GM19240 (cell line): Measurements from ENCODE around the gene HOXC11.

Source experiments
- DNase-seq: peaks from one replicate; pipeline ENCODE4 v3.0.0; 2011; ENCODE audit warnings: low spot score; ENCODE audit not compliant: insufficient read length

Gene HOXC11

DNA sequence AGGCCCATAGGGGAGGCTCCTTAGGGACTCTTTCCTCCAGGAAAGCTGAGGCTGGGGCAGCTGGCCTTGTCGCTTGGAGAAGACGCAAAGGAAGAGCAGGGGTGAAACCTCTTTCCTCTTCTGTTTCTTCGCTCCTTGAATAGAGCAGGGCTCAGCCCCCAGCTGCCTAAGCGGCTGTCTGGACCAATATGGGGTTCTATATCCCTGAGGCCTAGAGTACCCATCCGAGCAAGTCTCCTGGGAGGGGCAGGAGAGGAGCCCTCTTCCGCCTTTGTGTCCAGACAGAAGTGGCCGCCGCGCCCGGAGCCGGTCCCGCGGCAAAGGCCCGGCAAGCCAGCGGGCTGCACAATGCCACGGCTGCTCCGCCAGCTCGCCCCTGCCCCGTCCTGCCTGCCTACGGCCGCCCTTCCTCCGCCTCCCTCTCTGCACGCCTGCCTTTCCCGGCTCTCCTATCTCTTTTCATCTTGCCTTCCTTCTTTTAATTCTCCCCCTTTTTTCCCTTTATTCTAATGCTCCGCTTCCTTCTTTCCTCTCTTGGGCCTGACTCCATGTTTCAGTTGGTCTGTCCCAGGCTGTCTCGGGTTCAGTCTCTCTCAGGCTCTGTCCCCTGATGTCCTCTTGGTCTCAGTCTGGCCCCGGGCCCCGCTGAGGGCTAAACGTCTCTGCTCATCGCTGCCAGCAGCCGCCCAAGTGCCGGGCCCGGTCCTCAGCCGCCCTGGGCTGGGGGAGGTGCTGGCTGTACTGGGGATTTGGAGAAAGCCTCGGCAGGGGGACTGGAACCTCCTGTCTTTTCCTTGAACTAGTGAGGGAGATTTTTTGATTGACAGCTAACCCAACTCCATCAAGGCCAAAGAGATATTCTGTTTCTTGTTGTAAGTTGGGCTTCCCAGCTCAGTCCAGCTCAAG is 24.5 kb downstream of the HOXC11 start:
- DNase-seq = no peak

DNA sequence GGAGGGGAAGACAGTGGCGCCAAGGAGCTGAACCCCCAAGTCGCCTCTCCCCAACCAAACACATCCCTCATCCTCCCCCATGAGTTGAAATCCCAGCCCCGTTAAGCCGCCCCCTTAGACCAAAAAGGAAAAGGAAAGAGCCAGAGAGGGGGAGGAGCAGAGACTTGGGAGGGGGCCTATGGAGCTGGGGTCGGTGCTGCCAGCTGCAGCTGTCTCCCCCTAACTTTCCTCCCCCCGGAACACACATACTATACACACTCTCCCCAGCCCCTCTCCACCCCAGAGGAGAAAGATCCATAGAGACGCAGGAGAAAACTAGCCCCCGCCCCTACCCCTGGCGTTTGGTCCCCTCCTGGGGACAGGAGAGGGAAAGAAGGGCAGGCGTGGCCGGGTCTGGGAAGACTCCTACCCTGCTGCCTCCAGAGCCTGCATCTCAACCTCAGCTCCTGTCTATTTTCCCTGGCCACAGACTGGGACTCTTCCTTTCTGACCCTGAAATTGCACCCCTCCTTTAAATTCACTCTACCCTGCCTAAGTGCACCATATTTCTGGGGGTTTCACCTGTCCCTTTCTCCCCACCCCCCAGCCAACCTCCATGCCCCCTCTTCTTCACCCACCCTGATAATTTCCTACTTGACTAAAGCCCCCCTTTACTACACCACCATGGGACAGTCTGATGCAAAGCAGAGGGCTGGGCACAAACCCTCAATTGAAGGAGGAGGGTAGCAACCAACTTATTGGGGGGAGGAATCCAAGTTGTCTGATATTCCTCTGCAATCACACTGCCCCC is 25.4 kb downstream of the HOXC11 start:
- DNase-seq = no peak

DNA sequence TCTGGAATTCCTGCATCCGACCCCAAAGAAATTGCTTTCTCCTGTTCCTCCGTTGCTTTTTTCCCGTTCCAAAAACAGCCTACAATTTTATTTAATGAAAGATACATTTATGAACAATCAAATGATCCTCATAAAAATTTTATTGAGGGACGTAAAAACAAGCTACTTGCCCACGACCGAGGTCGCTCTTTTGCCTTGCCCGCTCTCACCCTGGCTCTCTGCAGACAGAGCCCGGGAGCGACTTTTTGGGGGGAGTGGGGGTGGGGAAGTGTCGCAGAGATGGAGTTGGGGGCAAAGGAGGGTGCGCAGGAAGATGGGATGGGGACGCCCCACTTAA is 25.9 kb downstream of the HOXC11 start:
- no peak for DNase-seq

DNA sequence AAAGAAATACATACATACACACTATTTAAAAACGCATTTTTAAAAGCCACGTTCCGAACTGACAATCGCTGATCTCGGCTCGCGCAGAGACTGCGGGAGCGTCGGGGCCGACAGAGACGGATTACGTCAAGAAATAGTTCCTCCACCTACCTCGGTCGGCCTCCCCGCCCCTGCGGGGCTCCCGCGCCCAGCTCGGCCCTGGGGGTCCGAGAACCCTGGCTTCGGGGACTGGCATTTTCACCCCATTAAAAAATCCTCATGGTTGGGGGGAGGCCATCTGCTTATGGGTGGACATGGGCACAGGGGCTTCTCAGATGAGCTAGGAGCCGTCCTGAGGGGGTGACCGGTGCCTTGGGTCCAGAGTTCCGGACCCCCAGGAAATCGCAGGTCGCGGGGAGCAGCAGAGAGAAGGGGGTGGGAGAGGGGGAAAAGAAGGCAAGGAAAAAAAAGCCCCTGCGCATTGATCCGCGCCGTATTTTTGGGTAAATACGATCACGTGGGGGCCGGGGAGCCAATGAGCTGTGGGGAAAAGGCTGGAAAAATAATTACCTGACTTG is 26.7 kb downstream of the HOXC11 start:
- DNase-seq = no peak

DNA sequence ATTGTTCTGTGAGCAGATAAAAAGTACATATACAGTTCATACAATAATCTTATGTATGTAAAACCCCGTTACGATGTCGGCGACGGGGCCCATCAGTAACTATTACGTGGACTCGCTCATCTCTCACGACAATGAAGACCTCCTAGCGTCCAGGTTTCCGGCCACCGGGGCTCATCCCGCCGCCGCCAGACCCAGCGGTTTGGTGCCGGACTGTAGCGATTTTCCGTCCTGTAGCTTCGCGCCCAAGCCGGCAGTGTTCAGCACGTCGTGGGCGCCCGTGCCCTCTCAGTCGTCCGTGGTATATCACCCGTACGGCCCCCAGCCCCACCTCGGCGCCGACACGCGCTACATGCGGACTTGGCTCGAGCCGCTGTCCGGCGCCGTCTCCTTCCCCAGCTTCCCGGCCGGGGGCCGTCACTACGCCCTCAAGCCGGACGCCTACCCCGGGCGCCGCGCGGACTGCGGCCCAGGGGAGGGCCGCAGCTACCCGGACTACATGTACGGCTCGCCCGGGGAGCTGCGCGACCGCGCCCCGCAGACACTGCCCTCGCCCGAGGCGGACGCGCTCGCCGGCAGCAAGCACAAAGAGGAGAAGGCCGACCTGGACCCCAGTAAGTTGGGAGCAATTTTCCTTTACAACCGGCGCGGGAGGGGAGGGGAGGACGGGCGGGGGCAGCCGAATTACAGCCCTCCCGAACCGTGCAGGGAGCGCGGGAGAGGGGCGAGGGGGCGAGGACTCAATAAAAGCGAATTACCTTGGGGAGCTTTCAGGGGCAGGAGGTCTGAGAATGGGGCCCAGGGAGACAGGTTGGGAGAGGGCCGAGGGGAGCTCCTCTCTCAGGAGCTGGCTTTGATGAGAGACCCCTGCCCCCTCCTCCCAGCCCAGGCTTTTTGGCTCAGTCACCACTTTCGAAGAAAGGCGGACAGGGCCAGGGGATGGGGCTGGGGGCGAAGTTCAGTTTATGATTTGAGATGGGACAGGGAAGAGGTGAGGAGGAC is 27.5 kb downstream of the HOXC11 start, which contains the start of gene HOXC9:
TSS of gene HOXC9 (plus strand) at position 46 of the 999 bp plus-strand sequence. CDS start at position 74, 28 bp downstream.
- no peak for DNase-seq

DNA sequence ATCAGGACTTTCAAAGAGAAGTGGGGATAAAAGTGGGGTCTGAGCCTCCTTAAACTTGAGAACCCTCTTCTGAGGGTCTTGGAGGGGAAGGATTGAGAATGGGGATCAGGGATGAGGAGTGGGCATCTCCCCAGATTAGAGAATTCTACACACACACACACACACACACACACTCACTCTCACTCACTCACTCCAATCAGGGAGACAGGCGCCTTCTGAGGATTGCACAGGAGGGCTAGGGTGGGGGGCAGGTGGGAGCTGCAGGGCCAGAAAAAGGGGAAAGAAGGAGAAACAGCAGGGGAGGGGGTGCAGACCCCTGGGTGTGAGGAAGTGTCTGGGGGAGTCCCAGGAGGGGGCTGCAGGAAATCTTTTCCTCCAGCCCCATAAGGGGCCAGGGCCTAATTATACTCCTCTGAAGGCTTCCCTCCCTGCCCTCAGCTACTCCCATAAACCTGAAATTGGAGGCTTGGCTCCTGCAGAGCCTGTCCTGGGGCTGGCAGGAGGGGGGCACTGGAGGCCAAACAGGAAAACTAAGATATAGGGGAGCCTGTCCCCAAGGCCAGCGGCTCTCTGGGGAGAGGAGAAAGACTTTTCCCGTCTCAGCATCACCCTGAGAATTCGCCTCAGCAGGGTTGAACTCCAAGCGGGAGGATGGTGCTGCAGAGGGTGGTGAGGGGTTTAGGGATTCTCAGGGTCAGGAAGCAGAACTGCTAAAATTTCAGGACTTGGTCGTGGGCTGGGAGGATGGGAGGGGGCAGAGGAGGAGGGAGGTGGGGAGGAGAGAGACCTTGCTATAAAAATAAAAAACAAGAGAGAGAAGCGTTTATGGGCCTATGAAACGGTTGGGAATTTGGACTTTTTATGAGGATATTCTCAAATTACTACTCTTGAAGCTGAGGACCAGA is 28.6 kb downstream of the HOXC11 start:
- no peak for DNase-seq

DNA sequence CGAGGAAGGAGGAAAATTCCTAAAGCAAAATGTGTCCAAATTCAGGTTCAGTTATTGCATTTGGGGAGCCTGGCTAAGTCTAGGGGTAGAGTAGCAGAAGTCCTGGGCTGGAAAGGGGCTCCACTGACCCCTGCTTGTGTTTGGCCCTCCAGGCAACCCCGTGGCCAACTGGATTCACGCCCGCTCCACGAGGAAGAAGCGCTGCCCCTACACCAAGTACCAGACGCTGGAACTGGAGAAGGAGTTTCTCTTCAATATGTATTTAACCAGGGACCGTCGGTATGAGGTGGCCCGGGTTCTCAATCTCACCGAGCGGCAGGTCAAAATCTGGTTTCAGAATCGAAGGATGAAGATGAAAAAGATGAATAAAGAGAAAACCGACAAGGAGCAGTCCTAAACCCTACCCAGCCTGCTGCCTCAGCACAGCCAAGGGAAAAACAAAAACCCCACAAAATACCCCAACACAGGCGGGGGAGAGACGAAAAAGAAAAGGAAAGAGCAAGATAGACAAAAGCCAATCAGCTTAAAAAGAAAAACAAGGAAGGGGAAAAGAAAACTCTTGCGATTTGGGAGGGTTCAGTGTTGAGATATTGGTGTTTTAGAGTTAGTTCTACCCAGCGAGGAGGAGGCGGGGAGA is 29.5 kb downstream of the HOXC11 start:
- DNase-seq = no peak

DNA sequence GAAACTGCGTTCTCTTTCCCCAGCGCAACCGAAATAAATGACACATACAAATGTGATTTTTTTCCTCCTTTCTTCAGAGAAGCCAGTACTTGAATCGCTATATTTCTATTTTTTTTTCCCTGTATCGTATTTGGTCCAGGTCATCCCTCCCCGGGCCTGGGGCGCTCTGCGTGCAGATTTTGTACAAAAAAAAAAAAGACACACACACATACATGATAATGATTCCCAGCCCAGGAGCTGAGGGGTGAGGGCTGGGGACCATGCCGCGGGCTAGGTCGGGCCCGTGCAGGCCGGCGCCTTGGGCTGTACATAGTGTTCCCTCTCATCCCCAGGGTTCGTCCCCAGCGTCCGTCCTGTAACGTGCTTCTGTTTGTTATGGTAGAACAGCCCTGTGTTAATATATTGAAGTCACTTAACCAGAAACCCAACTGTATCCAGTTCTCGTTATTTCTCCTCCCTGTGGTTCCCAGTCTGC is 30.0 kb downstream of the HOXC11 start:
- DNase-seq = no peak

DNA sequence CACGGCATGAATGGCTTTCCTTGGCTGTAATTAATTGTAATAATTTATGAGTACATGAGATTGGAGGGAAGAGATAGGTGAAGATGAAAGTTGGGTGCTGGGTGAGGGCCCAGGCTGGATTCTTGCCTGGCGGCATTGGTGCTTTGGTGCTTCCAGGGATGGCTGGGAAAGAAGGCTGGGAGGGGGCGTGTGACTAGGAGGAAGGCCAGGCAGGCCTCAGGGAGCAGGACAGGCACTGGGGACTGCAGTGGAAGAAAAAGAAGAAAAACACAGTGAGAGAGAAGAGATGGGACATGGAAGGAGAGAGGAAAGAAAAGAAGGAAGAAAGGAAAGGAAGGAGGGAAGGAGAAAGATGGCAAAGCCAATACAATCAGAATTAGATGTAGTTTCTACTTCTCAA is 30.7 kb downstream of the HOXC11 start:
- DNase-seq = no peak

DNA sequence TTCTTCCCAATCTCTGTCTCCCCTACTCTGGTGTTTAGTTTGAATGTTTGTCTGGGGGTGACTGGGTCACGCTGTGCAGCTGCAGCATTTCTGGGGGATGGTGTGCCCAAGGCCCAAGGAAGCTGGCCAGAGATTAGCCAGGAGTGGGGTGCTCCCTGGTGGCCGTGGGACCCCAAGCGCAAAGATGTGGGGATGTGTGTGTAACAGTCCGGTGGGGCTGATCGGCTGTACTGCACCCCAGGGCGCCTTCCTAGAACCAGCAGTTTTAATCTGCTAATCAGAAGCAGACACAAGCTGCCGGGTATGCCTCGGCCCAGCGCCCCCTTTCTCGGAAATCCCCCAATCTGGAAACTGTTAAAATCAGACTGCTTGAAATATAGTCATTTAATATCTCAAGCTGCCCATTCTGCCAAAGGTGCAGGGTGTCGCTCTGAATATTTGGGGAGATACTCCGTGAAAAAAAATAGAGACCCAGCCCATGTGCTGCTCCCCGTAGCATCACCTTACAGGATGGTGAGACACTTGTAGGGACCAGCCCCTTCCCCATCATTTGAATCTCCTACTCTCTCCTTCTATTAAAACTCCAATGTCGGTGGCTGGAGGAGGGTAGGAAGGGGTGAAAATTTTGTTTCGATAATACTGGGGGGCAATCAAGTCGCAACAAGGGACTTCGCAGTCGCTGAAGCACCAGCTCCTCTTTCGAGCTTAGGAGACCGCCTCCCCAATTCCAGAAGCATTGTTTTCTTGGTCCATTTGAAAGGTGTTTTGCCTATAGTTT is 31.3 kb downstream of the HOXC11 start:
- no peak for DNase-seq

DNA sequence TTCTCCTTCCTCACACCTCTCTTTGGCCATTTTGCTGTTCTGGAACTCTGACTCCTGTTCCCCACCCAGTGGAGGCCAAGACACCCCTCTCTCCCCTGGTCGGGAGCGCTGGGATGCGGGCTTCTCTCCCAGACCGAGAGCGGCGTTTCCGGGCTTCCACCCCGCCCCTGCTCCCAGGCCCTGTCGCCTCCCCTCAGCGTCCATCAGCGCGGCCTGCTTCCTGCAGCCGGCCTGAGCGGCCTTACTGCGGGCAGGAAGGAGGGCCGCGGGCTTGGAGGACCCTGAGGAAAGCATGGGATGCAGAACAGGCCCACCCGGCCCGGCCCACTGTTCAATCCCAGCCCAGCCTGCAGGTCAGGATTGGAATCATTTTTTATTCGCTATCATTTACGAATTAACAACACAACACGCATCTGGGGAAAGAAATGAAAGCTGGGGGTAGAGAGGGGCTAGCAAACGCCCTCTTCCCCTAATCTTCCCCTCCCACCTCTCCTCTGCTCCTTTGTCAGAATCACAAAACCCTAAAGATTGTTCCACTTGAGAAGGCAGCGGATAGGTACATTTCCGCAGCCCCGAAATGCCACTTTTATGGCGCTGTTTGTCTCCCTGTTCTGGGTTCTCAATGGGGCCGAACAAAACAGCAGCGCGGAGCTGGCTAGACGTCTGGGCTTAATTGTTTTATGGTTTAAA is 32.1 kb downstream of the HOXC11 start:
- DNase-seq = no peak

DNA sequence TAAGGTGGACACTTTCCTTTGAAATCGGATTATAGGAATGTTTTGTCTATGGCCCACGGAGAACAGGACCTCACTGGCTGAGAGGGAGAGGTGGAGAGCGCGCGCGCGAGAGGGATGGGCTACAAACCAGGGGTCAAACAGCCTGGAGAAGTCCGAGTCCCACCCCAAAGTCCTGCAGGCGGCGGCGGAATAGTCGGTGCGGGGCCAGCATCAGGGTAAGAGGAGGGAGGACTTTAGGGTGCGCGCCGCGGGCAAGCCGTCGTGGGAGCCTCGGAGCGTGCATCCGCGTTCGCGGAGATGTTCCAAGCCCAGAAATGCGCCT is 32.6 kb downstream of the HOXC11 start:
- DNase-seq = no peak

DNA sequence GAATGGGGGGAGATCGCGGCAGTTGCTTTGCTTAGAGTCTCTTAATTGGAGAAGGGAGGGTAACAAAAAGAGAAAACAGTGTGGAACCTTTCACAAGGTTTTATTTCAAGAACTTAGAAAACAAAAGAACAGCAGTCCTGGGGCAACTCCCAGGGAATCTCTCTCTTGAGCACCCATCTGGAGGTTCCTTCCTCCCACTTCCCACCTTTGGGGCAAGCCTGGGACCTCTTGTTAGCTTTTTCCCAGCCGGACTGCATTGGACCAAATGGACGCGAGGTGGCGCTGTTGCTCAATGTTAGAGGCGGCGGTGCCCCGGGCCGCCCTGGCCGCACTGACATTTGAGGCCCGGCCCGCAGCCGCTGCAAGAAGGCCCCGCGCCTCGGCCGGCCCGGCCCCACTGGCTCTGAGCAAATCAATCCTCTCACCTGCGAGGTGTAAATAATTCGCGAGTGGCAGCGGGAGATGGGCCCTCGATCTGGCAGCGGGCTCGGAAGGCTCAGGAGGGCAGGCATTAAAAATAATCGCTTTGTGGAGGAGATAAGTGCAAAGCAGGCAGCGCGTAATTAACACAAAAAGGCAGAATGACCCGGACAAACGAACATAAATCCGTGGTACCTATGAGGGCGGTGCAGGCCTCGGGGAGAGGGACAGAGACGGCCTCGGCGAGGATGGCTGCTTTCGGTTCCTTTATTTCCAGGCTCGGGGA is 33.1 kb downstream of the HOXC11 start:
- DNase-seq = peak; percentile 85

DNA sequence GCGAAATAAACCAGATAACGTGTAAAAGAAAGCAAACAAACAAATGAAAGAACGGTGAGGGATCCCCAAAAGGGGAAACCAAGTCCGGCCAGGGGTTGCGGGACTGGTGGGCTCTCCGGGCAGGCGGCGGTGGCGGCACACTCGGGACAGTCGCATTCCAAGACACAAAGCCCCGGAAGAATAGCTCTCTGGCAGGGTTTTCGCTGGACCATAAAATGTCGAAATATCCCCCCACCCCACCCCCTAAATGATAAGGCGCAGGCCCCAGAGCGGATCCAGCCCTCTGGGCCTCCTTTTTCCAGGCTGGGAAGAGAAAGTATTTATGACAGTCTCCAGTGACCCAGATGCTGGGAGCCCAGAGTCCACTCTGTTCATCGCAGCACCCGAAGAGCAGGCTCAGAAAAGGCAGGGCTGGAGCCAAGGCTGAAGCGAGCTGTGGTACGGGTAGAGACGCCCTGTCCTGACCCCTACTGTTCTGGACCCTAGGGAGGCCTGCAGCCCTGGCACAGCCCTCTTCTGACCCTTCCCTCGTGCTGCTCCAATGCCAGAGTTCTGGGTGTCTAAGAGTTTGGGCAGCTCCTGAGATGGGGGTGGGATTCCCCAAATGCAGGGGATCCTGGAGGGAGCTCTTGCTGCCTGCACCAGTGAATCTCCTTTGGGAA is 33.8 kb downstream of the HOXC11 start:
- DNase-seq = no peak

DNA sequence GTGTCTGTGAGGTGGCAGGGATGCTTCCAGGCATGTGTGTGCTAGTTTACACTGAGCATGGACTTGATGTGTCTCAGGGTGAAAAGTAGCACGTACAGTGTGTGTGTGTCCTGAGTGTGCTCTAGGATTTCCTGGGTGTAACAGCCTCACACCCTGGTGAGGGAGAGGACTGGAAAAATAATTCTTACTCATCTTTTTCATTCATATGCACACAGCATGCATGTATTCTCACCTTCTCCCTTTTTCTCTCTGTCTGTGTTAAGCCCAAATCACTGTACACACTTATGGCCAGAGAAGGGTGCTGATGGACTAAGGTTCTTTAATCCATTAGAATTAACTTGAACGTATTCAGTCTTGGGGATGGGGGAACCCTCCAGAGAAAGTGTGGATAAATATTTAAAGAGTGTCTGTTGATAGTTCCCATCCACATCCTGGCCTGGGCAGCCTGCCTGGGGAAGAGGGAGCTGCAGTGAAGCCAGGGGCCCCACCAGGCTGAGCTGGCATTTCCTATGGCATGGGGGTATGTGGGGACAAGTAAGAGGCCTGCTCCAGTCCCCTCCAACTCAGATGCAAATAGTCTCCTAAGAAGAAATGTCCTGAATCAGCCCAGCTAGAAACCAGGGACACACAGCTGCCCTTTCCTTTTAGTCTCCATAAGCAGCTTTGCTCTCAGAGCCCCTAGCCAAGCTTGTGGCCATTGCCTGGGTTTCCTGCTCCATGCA is 34.8 kb downstream of the HOXC11 start:
- DNase-seq = no peak

DNA sequence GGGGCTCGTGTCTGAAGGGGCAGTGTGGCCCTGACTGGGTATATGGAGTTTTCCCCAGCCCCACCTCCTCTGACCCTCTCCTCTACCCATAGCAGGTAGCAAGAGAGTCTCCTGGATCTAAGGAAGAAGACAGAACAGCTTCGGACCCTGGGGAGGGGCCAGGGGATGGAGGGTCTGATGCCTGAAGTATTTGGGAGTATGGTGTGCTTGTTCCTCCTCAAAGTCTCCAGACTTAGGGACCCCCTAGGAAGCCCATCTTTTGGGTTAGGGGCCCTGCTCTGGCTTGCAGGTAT is 35.3 kb downstream of the HOXC11 start:
- no peak for DNase-seq
